ENCODE results near the gene NTSR1. TPM values are rescaled to one million over a fixed set of nuclear protein-coding genes. Genes with fewer than 3 reads are reported as not detected.
A peak's percentile ranks its signal among the peaks of the same experiment; 100 is the strongest.

NTSR1 gene
- total RNA-seq, 3 donors from 2014 or later (not counting 1 experiment from before 2014, with no cell fraction given) = 0.11 to 0.45 TPM; not detected in 1

- 80% methylated on average over 24 of the region's 25 CpGs for WGBS (ENCODE audit: insufficient coverage)
- no peaks in the 10 kb centered on the region for H3K36me3 ChIP-seq (ENCODE audit: control insufficient read depth, insufficient read depth, low read length)
- no peaks in the 10 kb centered on the region for H3K9me3 ChIP-seq (ENCODE audit: control insufficient read depth, insufficient read depth, low read length)
- peak overlapping the region in 1 of 2 donors; percentile 89 for H3K27ac Mint-ChIP-seq
- peaks cover 0 to 19% of the 10 kb centered on the region in 2 donors for H3K4me1 Mint-ChIP-seq
- H3K27ac ChIP-seq (ENCODE audit: low read length) = no peak overlapping the region
- peaks cover 15% of the 10 kb centered on the region for H3K4me1 ChIP-seq (ENCODE audit: control insufficient read depth, insufficient read depth, low read length)
- intact Hi-C loops (cut with micrococcal nuclease) = loop anchor here (1.0 kb wide), 1 partner anchor 37 kb away; no protein-coding TSS in a partner anchor
- H3K27me3 ChIP-seq (ENCODE audit: control insufficient read depth, insufficient read depth, low read length) = peaks cover 4% of the 10 kb centered on the region
- H3K27me3 Mint-ChIP-seq (ENCODE audit: low read depth in 2 of 2) = peaks cover 7 to 14% of the 10 kb centered on the region in 2 donors
- ATAC-seq (peak in 2 of 3 donors; percentile 60 to 79), DNase-seq (peak in 1 of 2 donors; percentile 34)
- no peak overlapping the region for H3K4me3 Mint-ChIP-seq
- no peak overlapping the region for H3K4me3 ChIP-seq (ENCODE audit: low read length)
- TF ChIP-seq CTCF (IDR thresholded peaks at IDR 0.05) = no peak
- no peaks in the 10 kb centered on the region for H3K9me3 Mint-ChIP-seq
- H3K36me3 Mint-ChIP-seq = no peaks in the 10 kb centered on the region
Observed at GRCh38 chr20:62702895-62703852, 5.5 kb upstream of the NTSR1 start.

GRCh38 chr20:62703853-62704228, 4.8 kb upstream of the NTSR1 start:
- ATAC-seq (no peak), DNase-seq (no peak)
- H3K27me3 ChIP-seq (ENCODE audit: control insufficient read depth, insufficient read depth, low read length) = peaks cover 5% of the 10 kb centered on the region
- H3K9me3 ChIP-seq (ENCODE audit: control insufficient read depth, insufficient read depth, low read length) = no peaks in the 10 kb centered on the region
- Mint-ChIP-seq H3K4me1 (peaks cover 0 to 19% of the 10 kb centered on the region in 2 donors), H3K27ac (peak overlapping the region in 1 of 2 donors; percentile 89), H3K4me3 (no peak overlapping the region), H3K36me3 (no peaks in the 10 kb centered on the region), H3K9me3 (no peaks in the 10 kb centered on the region), H3K27me3 (ENCODE audit: low read depth in 2 of 2) (peaks cover 8 to 15% of the 10 kb centered on the region in 2 donors)
- H3K36me3 ChIP-seq (ENCODE audit: control insufficient read depth, insufficient read depth, low read length) = no peaks in the 10 kb centered on the region
- H3K4me1 ChIP-seq (ENCODE audit: control insufficient read depth, insufficient read depth, low read length) = peaks cover 17% of the 10 kb centered on the region
- no peak for TF ChIP-seq CTCF (IDR thresholded peaks at IDR 0.05)
- intact Hi-C loops (cut with micrococcal nuclease) = loop anchor here (1.0 kb wide), 1 partner anchor 36 kb away; no protein-coding TSS in a partner anchor
- WGBS (ENCODE audit: insufficient coverage) = 90% methylated on average over 4 of the region's 5 CpGs
- no peak overlapping the region for H3K27ac ChIP-seq (ENCODE audit: low read length)
- no peak overlapping the region for H3K4me3 ChIP-seq (ENCODE audit: low read length)

- peak overlapping the region in 1 of 2 donors; percentile 89 for H3K27ac Mint-ChIP-seq
- Histone ChIP-seq H3K27ac (ENCODE audit: low read length) (no peak overlapping the region), H3K9me3 (ENCODE audit: control insufficient read depth, insufficient read depth, low read length) (no peaks in the 10 kb centered on the region), H3K36me3 (ENCODE audit: control insufficient read depth, insufficient read depth, low read length) (no peaks in the 10 kb centered on the region), H3K4me3 (ENCODE audit: low read length) (no peak overlapping the region), H3K4me1 (ENCODE audit: control insufficient read depth, insufficient read depth, low read length) (peaks cover 17% of the 10 kb centered on the region), H3K27me3 (ENCODE audit: control insufficient read depth, insufficient read depth, low read length) (peaks cover 7% of the 10 kb centered on the region)
- H3K27me3 Mint-ChIP-seq (ENCODE audit: low read depth in 2 of 2) = peaks cover 8 to 15% of the 10 kb centered on the region in 2 donors
- no peaks in the 10 kb centered on the region for H3K36me3 Mint-ChIP-seq
- H3K4me1 Mint-ChIP-seq = peaks cover 0 to 19% of the 10 kb centered on the region in 2 donors
- DNase-seq = no peak
- ATAC-seq = peak in 1 of 3 donors; percentile 33
- TF ChIP-seq CTCF (IDR thresholded peaks at IDR 0.05) = no peak
- no peaks in the 10 kb centered on the region for H3K9me3 Mint-ChIP-seq
- WGBS (ENCODE audit: insufficient coverage) = 59% methylated on average over 21 of the region's 21 CpGs
- intact Hi-C loops (cut with micrococcal nuclease) = no loop called here
- no peak overlapping the region for H3K4me3 Mint-ChIP-seq
Observed at GRCh38 chr20:62704341-62704948, 4.2 kb upstream of the NTSR1 start.

All from natural killer cell (primary cell).